Gastroesophageal sphincter (tissue), 3 donors: Measurements from ENCODE around the gene ARF1.

Experiments
- POLR2A ChIP-seq, 2 donors: fragments of 450-650 bp; IDR thresholded peaks; one replicate each; pipeline ENCODE4 v1.6.1; 2017; ENCODE audit warnings: antibody characterized with exemption in 2 of 2, mild to moderate bottlenecking in 2 of 2, moderate library complexity in 1 of 2
- POLR2AphosphoS5 ChIP-seq: sonication (generic); formaldehyde crosslinking; IDR thresholded peaks from one replicate; pipeline ENCODE4 v1.6.1; 2017; ENCODE audit warnings: antibody characterized with exemption
- TF ChIP-seq, protein P1 (sequence below), 4 experiments: fragments of 200-600 bp in 2 of 4; fragments of 450-650 bp in 2 of 4; sonication (generic) in 1 of 4; IDR thresholded peaks; one replicate each; pipeline ENCODE4 v1.5.1; 2017 to 2019; ENCODE audit warnings: antibody characterized with exemption in 4 of 4, mild to moderate bottlenecking in 2 of 4, moderate library complexity in 2 of 4

DNA sequence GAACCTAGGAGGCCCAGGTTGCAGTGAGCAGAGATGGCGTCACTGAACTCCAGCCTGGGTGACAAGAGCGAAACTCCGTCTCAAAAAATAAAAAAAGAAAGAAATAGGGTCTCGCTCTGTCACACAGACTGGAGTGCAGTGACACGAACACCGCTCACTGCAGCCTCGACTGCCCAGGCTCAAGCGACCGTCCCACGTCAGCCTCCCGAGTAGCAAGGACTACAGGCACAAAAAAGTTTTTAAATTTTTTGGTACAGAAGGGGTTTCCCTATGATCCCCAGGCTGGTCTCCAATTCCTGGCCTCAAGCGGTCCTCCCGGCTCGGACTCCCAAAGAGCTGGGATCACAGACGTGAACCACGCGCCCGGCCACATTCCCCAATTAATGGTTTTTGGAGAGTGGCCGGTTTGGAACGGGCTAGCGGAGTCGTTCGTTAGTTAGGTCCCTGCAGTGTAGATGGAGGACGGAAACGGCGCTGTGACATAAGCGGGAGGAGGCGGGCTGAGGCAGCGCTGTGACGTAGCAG, 57.0 kb downstream of the ARF1 start:
- TF ChIP-seq POLR2AphosphoS5 (no peak), POLR2A (IDR thresholded peaks at IDR 0.05) (no peak)
- TF ChIP-seq, protein P1, sequence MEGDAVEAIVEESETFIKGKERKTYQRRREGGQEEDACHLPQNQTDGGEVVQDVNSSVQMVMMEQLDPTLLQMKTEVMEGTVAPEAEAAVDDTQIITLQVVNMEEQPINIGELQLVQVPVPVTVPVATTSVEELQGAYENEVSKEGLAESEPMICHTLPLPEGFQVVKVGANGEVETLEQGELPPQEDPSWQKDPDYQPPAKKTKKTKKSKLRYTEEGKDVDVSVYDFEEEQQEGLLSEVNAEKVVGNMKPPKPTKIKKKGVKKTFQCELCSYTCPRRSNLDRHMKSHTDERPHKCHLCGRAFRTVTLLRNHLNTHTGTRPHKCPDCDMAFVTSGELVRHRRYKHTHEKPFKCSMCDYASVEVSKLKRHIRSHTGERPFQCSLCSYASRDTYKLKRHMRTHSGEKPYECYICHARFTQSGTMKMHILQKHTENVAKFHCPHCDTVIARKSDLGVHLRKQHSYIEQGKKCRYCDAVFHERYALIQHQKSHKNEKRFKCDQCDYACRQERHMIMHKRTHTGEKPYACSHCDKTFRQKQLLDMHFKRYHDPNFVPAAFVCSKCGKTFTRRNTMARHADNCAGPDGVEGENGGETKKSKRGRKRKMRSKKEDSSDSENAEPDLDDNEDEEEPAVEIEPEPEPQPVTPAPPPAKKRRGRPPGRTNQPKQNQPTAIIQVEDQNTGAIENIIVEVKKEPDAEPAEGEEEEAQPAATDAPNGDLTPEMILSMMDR (IDR thresholded peaks at IDR 0.05): no peak
